GOT3 (cell line): Measurements from ENCODE around the gene SIGLEC5.

Experiments
- DNase-seq: peaks from one replicate; lab custom pipeline; 2025; ENCODE audit warnings: mixed read lengths; lab: John Stamatoyannopoulos, UW

The SIGLEC5 gene

DNA sequence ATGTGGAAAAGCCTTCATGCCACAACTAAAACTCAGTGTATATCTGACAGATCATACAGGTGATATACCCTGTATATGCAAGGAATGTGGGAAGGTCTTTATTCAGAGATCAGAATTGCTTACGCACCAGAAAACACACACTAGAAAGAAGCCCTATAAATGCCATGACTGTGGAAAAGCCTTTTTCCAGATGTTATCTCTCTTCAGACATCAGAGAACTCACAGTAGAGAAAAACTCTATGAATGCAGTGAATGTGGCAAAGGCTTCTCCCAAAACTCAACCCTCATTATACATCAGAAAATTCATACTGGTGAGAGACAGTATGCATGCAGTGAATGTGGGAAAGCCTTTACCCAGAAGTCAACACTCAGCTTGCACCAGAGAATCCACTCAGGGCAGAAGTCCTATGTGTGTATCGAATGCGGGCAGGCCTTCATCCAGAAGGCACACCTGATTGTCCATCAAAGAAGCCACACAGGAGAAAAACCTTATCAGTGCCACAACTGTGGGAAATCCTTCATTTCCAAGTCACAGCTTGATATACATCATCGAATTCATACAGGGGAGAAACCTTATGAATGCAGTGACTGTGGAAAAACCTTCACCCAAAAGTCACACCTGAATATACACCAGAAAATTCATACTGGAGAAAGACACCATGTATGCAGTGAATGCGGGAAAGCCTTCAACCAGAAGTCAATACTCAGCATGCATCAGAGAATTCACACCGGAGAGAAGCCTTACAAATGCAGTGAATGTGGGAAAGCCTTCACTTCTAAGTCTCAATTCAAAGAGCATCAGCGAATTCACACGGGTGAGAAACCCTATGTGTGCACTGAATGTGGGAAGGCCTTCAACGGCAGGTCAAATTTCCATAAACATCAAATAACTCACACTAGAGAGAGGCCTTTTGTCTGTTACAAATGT lies 42.7 kb downstream of the SIGLEC5 start:
- DNase-seq, result no peak

GRCh38 chr19:51586799-51587198 lies 43.4 kb downstream of the SIGLEC5 start:
- no peak for DNase-seq

DNA sequence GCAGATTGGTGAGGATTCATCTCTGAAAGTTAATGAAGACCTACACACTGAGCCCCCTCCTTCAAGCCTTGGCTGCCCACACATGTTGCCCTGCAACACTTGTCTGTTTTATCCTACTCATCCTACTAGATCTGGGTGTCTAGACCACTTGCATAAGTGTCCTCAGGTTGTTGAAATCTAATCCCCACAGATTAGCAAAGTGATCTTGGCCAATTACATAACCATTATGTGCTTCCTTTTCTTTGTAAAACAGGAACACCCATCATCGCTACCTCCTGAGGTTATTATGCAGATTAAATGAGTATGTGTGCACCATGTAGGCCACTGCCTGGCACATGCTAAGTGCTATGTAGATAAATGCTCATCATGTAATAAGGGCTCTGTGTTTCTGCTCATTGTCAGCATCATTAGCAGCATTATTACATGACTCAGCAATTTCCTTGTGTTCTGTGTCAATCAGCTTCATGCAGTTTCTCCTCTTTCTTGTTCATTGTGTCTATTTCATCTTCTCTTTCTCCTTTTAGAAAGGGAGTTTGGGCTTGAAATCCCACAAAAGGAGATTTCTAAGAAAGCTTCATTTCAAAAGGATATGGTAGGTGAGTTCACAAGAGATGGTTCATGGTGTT lies 44.0 kb downstream of the SIGLEC5 start:
- no peak for DNase-seq

DNA sequence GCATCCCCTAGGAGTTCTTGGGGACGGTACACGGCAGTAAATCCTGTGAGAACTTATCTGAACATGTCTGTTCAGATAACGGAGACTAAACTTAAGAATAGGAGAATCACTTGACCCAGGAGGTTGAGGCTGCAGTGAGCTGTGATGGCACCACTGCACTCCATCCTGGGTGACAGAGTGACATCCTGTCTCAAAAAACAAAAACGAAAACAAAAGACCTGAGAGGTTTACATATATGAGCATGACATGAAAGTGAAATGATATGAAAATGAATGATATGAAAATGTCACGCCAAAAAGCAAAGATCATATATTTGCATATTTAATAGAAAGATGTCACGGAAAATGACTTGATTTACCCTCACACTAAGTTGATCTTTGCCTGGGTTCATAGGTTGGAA lies 53.4 kb downstream of the SIGLEC5 start:
- DNase-seq, result no peak

- DNase-seq, result no peak
These were observed 56.9 kb downstream of the SIGLEC5 start for GRCh38 chr19:51573331-51573730.

DNA sequence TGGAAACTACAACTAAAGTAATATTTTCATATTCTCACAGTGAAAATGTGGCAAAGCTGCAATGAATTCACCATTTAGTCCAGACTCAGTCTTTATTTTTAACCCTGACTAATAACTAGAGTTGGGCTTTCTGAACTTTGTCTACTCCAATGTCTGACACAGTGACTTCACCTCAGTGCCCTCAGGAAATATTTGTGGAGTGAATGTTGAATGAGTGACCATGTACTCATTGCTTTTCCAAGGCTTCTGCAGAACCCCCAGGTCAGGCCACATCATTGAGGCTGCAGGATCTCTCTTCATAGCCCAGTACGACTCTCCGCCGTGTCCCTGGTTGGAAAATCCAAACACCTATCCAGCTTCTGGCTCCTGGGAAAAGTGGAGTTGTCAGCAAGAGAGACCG lies 57.3 kb downstream of the SIGLEC5 start:
- DNase-seq, result no peak

DNA sequence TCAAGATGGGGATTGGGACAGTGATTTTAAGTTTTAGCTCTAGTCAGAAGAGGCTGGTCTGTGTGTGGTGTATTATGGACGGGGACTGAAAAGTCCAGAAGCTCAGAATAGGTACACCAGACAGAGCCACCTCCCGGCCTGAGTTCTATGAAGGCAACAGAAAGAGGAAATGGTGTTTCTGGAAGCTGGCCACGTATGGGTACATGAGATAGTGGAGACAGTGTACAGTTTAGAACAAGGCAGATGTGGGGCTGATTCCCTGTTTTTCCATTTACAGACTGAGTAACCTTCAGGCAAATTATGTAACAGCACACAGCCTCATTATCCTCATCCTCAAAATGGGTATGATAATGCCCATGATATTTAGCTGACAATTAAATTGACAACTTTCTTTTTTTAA lies 57.8 kb downstream of the SIGLEC5 start:
- DNase-seq, result no peak

GRCh38 chr19:51571599-51571998 lies 58.6 kb downstream of the SIGLEC5 start:
- DNase-seq, result no peak

DNA sequence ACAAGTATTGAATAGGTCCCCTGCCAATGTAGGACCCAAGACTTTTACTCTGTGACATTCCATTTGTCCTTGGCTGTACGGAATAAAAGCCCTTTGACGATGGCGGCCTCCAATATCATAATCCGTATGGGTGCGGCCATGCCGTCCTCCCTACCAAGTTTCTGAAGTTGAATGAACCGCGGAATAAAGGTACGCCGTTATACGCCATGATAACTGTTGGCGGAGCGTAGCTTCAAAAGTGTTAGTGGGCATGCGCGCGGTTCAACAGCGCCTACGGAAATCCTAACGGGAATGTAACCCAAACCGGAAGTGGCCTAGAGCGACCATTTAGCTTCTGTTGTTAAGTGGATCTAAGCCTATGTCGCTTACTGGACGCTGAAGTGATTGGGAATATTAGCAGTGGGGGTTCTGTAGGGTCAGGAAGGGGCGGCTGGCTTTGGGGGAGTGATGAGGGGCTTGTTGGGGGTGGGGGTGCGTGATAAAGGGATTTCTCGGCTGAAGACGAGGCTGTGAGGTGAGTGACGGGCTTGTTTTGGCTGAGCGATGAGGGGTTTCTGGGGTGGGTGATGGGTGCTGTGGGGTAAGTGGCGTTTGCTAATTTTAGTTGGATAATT lies 59.1 kb downstream of the SIGLEC5 start, which contains the start of gene ZNF175:
Gene ZNF175, plus strand, starts transcription at position 322 of the 614 bp plus-strand sequence. CDS start 2,047 bp downstream, outside the sequence.
- DNase-seq, result peak; percentile 61

- DNase-seq, result no peak
These were observed 61.7 kb downstream of the SIGLEC5 start for GRCh38 chr19:51568456-51568855.

GRCh38 chr19:51567583-51567982 lies 62.6 kb downstream of the SIGLEC5 start:
- DNase-seq, result no peak

DNA sequence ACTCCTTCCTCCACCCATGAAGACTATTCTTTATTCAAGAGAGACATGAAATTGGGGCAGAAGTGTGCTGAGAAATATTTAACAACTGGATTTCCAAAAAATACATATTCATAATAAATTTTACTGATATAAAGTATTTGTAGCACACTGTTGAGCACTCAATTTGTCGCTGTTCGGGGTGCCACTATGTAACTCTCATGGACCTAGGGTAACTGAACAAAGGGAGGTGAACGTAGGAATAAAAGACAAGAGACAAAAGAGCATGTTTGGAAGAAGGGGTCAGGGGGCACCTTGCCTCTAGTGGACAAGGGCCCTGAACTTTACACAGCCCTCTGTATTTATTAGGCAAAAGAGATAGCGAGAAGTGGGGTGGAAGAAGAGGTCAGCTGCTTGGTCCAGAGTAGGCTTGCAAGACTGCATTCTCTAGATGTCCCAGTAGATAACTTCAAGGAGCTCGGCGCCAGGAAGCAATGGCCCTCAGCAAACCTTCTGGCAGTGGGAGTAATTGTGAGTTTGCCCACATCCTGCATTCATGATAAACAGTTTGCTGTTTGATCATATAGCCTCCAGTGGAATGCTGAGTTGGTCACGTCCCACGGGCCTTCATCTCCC lies 63.6 kb downstream of the SIGLEC5 start:
- DNase-seq, result no peak

- no peak for DNase-seq
These were observed 64.6 kb downstream of the SIGLEC5 start for GRCh38 chr19:51565583-51565982.

- no peak for DNase-seq
These were observed 65.4 kb downstream of the SIGLEC5 start for GRCh38 chr19:51564791-51565190.
